ENCODE results near the gene LRCH1.

DNA sequence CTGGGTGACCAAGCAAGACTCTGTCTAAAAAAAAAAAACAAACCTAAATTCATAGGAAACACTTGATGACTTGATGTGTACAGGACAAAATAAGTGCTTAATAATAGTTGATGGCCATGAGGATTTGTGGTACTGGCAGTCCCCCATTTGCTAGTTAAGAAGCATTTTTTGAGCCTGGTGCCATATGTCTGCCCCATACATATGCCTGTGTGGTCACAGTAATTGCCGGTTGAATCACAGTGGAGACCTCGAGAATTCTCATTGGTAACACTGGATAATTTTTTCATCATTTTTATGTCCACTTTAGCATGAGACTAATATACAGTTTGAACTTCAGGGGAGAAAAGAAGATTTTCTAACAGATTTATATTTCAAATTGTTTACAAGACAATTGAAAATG lies 79.2 kb downstream of the LRCH1 start:
- TF ChIP-seq EZH2 (IDR thresholded peaks at IDR 0.05; ENCODE audit: insufficient read depth, poor library complexity, severe bottlenecking) (no peak), EZH2phosphoT487 (IDR thresholded peaks at IDR 0.05; ENCODE audit: insufficient read depth, low read depth) (no peak)
